Measurements from ENCODE around the gene ZNF226.

Gene ZNF226

DNA sequence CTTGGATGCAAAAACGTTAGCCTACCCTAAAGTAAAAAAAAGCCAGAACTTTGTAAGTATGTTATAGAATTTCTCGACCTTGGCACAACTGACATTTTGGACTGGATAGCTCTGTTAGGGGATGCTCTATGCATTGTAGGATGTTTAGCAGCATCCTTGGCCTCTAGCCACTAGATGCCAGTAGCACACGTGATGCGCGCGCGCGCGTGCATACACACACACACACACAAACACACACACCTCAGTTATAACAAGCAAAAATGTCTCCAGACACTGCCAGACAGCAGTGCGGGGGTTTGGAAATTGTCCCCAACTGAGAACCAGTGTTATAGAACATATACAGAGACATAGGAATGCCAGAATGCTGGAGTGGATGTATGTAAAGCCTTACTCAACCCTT is 17.2 kb downstream of the ZNF226 start:
- no peak for DNase-seq
- Histone ChIP-seq H3K27ac (ENCODE audit: low read length) (no peak overlapping the region), H3F3A (ENCODE audit: insufficient read depth, low read length) (no peaks in the 10 kb centered on the region), H3K9me3 (replicated peaks; ENCODE audit: insufficient read depth, low read length) (no peaks in the 10 kb centered on the region), H3K79me2 (ENCODE audit: low read length) (no peaks in the 10 kb centered on the region), H4K20me1 (ENCODE audit: insufficient read depth, low read length) (no peaks in the 10 kb centered on the region), H3K4me1 (ENCODE audit: low read length) (no peaks in the 10 kb centered on the region), H3K4me3 (ENCODE audit: low read length) (no peak overlapping the region), H3K4me2 (ENCODE audit: low read depth, low read length) (no peak overlapping the region), H2AFZ (ENCODE audit: low read length) (no peak overlapping the region), H3K9me2 (replicated peaks; ENCODE audit: insufficient read depth, low read length) (no peaks in the 10 kb centered on the region), H3K36me3 (replicated peaks; ENCODE audit: insufficient read depth, low read length) (no peaks in the 10 kb centered on the region), H3K9ac (ENCODE audit: low read length) (no peak overlapping the region), H3K27me3 (replicated peaks; ENCODE audit: insufficient read depth, low read length) (no peaks in the 10 kb centered on the region)
- TF ChIP-seq EZH2 (optimal IDR thresholded peaks at IDR 0.05; ENCODE audit: low read depth, low read length), result no peak
- TF ChIP-seq EZH2phosphoT487 (IDR thresholded peaks at IDR 0.05; ENCODE audit: low read length), result no peak
- TF ChIP-seq, protein P1, sequence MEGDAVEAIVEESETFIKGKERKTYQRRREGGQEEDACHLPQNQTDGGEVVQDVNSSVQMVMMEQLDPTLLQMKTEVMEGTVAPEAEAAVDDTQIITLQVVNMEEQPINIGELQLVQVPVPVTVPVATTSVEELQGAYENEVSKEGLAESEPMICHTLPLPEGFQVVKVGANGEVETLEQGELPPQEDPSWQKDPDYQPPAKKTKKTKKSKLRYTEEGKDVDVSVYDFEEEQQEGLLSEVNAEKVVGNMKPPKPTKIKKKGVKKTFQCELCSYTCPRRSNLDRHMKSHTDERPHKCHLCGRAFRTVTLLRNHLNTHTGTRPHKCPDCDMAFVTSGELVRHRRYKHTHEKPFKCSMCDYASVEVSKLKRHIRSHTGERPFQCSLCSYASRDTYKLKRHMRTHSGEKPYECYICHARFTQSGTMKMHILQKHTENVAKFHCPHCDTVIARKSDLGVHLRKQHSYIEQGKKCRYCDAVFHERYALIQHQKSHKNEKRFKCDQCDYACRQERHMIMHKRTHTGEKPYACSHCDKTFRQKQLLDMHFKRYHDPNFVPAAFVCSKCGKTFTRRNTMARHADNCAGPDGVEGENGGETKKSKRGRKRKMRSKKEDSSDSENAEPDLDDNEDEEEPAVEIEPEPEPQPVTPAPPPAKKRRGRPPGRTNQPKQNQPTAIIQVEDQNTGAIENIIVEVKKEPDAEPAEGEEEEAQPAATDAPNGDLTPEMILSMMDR (IDR thresholded peaks at IDR 0.05; ENCODE audit: low read length), result no peak

DNA sequence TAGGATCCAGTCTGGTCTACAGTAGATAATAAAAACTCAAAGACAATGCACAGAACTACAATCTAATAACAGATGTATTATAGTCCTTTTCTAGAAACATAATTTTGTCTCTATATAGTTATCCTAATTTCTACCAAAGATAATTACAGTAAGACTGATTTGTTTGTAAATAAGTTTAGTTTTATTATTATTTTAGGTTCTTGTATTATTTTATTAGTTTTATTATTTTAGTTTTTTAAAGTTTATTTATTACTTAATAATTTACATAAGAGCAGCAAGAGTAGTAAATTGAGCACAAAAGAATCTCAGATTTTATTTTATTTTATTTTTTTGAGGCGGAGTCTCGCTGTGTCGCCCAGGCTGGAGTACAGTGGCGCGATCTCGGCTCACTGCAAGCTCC is 25.1 kb downstream of the ZNF226 start:
- H3K9me3 ChIP-seq (replicated peaks; ENCODE audit: insufficient read depth, low read length), result no peaks in the 10 kb centered on the region

DNA sequence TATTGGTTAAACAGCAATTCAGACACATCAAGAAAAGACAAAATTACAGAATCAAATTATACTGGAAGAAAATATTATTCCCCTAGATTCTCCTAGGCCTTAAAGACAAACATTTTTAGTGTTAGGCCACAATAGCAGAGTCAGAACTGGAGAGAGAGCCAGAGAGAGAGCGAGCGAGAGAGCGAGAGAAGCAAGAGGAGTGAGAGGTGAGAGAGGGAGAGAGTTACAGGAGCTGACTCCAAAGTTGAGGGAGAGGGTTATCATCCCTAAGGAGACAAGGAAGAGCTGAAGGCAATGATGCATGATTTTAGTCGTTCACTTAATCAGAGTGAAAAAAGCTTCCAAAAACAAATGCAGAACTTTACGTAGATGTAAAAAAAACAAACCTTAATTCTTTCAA is 27.2 kb downstream of the ZNF226 start:
- Histone ChIP-seq H4K20me1 (ENCODE audit: insufficient read depth, low read length) (no peaks in the 10 kb centered on the region), H3K79me2 (ENCODE audit: low read length) (no peaks in the 10 kb centered on the region), H3K27me3 (replicated peaks; ENCODE audit: insufficient read depth, low read length) (no peaks in the 10 kb centered on the region), H3K36me3 (replicated peaks; ENCODE audit: insufficient read depth, low read length) (no peaks in the 10 kb centered on the region), H3K4me1 (ENCODE audit: low read length) (no peaks in the 10 kb centered on the region), H3K4me2 (ENCODE audit: low read depth, low read length) (no peak overlapping the region), H3K9ac (ENCODE audit: low read length) (no peak overlapping the region), H3K9me3 (replicated peaks; ENCODE audit: insufficient read depth, low read length) (no peaks in the 10 kb centered on the region), H3K4me3 (ENCODE audit: low read length) (no peak overlapping the region), H2AFZ (ENCODE audit: low read length) (no peak overlapping the region), H3K27ac (ENCODE audit: low read length) (no peak overlapping the region), H3F3A (ENCODE audit: insufficient read depth, low read length) (no peaks in the 10 kb centered on the region), H3K9me2 (replicated peaks; ENCODE audit: insufficient read depth, low read length) (no peaks in the 10 kb centered on the region)
- TF ChIP-seq, protein P1 (IDR thresholded peaks at IDR 0.05; ENCODE audit: low read length), result no peak
- TF ChIP-seq EZH2phosphoT487 (IDR thresholded peaks at IDR 0.05; ENCODE audit: low read length), result no peak
- TF ChIP-seq EZH2 (optimal IDR thresholded peaks at IDR 0.05; ENCODE audit: low read depth, low read length), result no peak
- no peak for DNase-seq

More for the DNA sequence above, 25.1 kb downstream of the ZNF226 start:
- no peak overlapping the region for H3K27ac ChIP-seq (ENCODE audit: low read length)
- H3K4me3 ChIP-seq (ENCODE audit: low read length), result no peak overlapping the region
- H3K4me2 ChIP-seq (ENCODE audit: low read depth, low read length), result no peak overlapping the region
- H3K9ac ChIP-seq (ENCODE audit: low read length), result no peak overlapping the region
- TF ChIP-seq, protein P1 (IDR thresholded peaks at IDR 0.05; ENCODE audit: low read length), result no peak
- TF ChIP-seq EZH2 (optimal IDR thresholded peaks at IDR 0.05; ENCODE audit: low read depth, low read length) (no peak), EZH2phosphoT487 (IDR thresholded peaks at IDR 0.05; ENCODE audit: low read length) (no peak)
- DNase-seq, result no peak
- H3K4me1 ChIP-seq (ENCODE audit: low read length), result no peaks in the 10 kb centered on the region
- no peak overlapping the region for H2AFZ ChIP-seq (ENCODE audit: low read length)
- no peaks in the 10 kb centered on the region for H3F3A ChIP-seq (ENCODE audit: insufficient read depth, low read length)
- H3K36me3 ChIP-seq (replicated peaks; ENCODE audit: insufficient read depth, low read length), result no peaks in the 10 kb centered on the region
- H4K20me1 ChIP-seq (ENCODE audit: insufficient read depth, low read length), result no peaks in the 10 kb centered on the region
- H3K79me2 ChIP-seq (ENCODE audit: low read length), result no peaks in the 10 kb centered on the region
- no peaks in the 10 kb centered on the region for H3K27me3 ChIP-seq (replicated peaks; ENCODE audit: insufficient read depth, low read length)
- no peaks in the 10 kb centered on the region for H3K9me2 ChIP-seq (replicated peaks; ENCODE audit: insufficient read depth, low read length)
